ENCODE measurements around the gene OSBPL10.

Gene OSBPL10

DNA sequence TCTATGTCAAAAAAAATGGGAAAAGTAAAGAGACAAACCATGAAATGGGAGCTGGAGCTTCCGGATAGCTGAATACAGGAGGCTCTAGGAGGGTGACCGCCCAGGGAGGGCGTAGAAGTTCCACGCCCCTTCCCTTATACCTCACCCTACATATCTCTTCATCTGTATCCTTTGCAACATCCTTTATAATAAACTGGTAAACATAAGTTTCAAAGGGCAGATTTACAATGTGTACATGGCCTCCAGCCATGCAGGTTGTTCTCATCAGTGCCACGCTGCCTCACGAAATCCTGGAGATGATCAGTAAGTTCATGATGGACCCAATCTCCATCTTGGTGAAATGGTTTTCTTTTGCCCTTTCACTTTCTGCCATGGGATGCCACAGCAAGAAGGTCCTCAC is 121.8 kb downstream of the OSBPL10 start:
- no peak for DNase-seq (ENCODE audit: low spot score)
- TF ChIP-seq, protein P1, sequence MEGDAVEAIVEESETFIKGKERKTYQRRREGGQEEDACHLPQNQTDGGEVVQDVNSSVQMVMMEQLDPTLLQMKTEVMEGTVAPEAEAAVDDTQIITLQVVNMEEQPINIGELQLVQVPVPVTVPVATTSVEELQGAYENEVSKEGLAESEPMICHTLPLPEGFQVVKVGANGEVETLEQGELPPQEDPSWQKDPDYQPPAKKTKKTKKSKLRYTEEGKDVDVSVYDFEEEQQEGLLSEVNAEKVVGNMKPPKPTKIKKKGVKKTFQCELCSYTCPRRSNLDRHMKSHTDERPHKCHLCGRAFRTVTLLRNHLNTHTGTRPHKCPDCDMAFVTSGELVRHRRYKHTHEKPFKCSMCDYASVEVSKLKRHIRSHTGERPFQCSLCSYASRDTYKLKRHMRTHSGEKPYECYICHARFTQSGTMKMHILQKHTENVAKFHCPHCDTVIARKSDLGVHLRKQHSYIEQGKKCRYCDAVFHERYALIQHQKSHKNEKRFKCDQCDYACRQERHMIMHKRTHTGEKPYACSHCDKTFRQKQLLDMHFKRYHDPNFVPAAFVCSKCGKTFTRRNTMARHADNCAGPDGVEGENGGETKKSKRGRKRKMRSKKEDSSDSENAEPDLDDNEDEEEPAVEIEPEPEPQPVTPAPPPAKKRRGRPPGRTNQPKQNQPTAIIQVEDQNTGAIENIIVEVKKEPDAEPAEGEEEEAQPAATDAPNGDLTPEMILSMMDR (IDR thresholded peaks at IDR 0.05; ENCODE audit: extremely low read depth, insufficient read depth, missing control alignments), result no peak
- in situ Hi-C loops (cut with MboI; ENCODE audit: low pct_unique_long_range_greater_than_20kb, low sequenced_read_pairs, unreplicated experiment), result no loop called here

DNA sequence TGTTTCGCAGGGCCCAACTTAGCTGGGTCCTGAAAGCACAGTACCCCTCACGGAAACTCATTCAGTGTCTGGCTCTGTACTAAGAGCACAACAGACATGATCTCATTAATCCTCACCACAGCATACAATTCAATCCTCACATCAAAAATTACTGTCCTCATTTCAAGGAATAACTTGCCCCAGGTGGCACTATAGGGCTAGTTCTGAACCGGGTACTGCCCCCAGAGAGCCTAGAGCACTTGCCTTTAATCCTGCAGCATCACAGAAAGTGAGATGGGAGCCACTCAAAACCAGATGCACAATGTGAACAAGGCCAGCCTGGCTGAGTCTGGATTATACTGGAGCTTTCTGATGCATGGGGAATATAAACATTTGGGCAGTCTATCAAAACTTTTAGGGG is 122.6 kb downstream of the OSBPL10 start:
- in situ Hi-C loops (cut with MboI; ENCODE audit: low pct_unique_long_range_greater_than_20kb, low sequenced_read_pairs, unreplicated experiment), result no loop called here
- DNase-seq (ENCODE audit: low spot score), result no peak
- TF ChIP-seq, protein P1 (IDR thresholded peaks at IDR 0.05; ENCODE audit: extremely low read depth, insufficient read depth, missing control alignments), result peak; percentile 12

DNA sequence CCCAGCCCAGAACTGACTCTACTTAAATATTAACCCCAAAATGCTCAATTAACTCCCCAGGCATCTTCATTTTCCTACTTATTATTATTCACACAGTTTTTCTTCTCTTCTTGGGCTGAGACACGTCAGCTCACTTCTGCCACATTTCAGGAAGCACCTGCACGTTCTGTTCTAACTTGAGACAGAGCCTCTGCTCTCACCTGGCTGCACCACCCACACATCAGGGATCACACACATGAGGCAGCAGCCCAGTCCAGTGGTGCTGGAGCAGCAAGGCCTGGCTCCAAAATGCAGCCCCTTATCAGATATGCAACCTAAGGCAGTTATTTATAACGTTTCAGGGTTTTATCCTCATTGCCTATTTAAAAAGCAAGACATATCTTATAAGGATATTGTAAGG is 127.5 kb downstream of the OSBPL10 start:
- in situ Hi-C loops (cut with MboI; ENCODE audit: low pct_unique_long_range_greater_than_20kb, low sequenced_read_pairs, unreplicated experiment), result no loop called here
- TF ChIP-seq, protein P1 (IDR thresholded peaks at IDR 0.05; ENCODE audit: extremely low read depth, insufficient read depth, missing control alignments), result no peak
- no peak for DNase-seq (ENCODE audit: low spot score)

DNA sequence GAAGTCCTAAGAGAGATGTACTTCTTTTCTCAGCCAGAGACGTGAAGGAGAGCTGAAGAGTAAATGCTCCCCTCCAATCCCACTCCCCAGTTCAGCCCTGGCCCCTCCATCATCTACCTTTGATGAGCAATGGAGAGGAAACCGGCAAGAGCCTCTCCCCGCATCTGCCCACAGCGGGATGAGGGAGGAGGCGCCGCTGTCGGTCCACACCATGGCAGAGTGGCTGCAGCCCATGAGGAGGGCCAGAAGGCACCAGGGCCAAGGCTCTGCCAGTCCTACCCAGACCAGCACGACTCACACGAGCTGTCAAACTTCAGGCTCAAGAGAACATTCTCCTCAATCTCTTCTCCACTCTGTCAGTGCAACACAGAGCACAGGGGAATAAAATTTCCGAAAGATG is 129.8 kb downstream of the OSBPL10 start:
- no peak for DNase-seq (ENCODE audit: low spot score)
- in situ Hi-C loops (cut with MboI; ENCODE audit: low pct_unique_long_range_greater_than_20kb, low sequenced_read_pairs, unreplicated experiment), result no loop called here
- TF ChIP-seq, protein P1 (IDR thresholded peaks at IDR 0.05; ENCODE audit: extremely low read depth, insufficient read depth, missing control alignments), result no peak

DNA sequence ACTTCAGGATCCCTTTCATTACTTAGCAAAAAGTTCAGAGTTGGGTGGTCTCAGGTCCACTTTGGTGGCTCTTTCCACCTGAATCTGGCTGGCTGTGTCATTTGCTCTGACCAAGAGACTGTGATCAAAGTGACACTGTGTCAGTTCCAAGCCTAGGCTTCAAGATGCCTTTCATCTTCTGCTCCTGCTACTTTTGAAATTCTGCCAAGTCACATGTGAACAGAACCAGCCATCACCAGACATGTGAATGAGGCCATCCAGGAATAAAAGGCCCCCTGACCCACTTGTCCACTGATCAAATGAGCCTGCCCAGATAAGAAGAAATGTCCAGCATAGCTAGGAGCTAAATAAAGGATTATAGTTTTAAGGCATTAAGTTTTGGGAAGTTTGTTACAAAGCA is 132.2 kb downstream of the OSBPL10 start:
- in situ Hi-C loops (cut with MboI; ENCODE audit: low pct_unique_long_range_greater_than_20kb, low sequenced_read_pairs, unreplicated experiment), result no loop called here
- no peak for DNase-seq (ENCODE audit: low spot score)
- TF ChIP-seq, protein P1 (IDR thresholded peaks at IDR 0.05; ENCODE audit: extremely low read depth, insufficient read depth, missing control alignments), result no peak

DNA sequence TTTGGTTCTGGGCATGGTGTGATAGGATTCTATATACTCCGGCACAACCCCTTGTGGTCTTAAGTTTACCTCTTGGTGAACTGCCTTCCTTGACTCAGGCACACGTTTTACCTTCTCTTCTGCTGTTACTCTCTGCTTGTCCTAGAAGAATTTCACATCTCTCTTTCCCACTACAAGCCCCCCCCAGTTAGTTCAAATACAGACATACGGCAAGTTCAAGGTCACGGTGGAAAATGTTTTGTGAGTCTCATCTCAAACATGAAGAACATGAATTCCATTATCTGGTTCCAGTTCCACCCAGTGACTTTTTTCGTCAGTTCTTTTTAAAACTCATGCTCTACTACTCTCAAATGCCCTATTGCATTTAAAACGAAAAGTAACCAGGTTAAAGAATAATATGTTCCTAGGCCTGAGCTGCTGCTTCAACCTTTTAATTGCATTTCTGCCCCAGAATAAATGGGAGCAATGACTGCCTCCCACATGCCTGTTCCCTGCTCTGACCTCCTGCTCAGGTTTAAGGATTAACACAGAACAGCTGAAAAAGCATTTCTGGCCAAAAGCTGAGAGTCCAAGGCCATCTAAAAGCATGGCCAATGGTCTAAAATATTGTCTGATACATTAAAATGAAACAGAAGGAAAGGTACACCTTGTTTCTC is 132.8 kb downstream of the OSBPL10 start:
- TF ChIP-seq, protein P1 (IDR thresholded peaks at IDR 0.05; ENCODE audit: extremely low read depth, insufficient read depth, missing control alignments), result no peak
- in situ Hi-C loops (cut with MboI; ENCODE audit: low pct_unique_long_range_greater_than_20kb, low sequenced_read_pairs, unreplicated experiment), result no loop called here
- no peak for DNase-seq (ENCODE audit: low spot score)

Measured in GM13977 (cell line).